Endothelial cell of umbilical vein (primary cell): ENCODE data around the gene WIPF3. TPM values are rescaled to one million over a fixed set of nuclear protein-coding genes. Genes with fewer than 3 reads are reported as not detected.

Source experiments
- BruUV-seq: library from RNA; stranded (reverse); fragments of 400-500 nt; replicated peaks from 2 replicates; lab custom pipeline; 2021; lab: Mats Ljungman, UMichigan
- CTCF ChIA-PET: fragments of 300-600, 350-600 bp; sonication (Branson Sonifier 250); formaldehyde crosslinking; loops from one replicate; lab custom pipeline; 2021; ENCODE audit warnings: antibody characterized with exemption, inconsistent platforms; lab: Charles Lee
- POLR2A ChIA-PET: fragments of 300-600, 350-600 bp; sonication (Branson Sonifier 250); formaldehyde crosslinking; loops from one replicate; lab custom pipeline; 2021; ENCODE audit warnings: antibody characterized with exemption, inconsistent platforms; lab: Charles Lee
- DNase-seq: peaks from one replicate; pipeline ENCODE4 v3.0.0-alpha.2; 2011; ENCODE audit warnings: low read depth, low spot score
- FAIRE-seq: peaks from 2 replicates; lab custom pipeline; 2011; peaks lifted over from hg19 to GRCh38; lab: Jason Lieb, UNC
- H2AFZ ChIP-seq: 2 replicates; pipeline ENCODE4 v1.6.0; 2012; ENCODE audit warnings: low read depth, low read length, control low read depth, inconsistent platforms
- H3K27ac ChIP-seq: 2 replicates; pipeline ENCODE4 v1.5.1; 2011; ENCODE audit warnings: low read depth, mild to moderate bottlenecking, control low read depth, low read length, moderate library complexity; ENCODE audit not compliant: insufficient read depth
- H3K27me3 ChIP-seq, 2 experiments: 2 replicates each; pipeline versions ENCODE4 v1.6.0 to v1.6.1; 2011; ENCODE audit warnings: low read length in 2 of 2, mixed read lengths in 1 of 2; ENCODE audit not compliant: control insufficient read depth in 2 of 2, insufficient read depth in 2 of 2
- H3K36me3 ChIP-seq, 2 experiments: 2 replicates in 1 of 2; 3 replicates in 1 of 2; pipeline ENCODE4 v1.5.1; 2011; ENCODE audit warnings: low read length in 2 of 2, mild to moderate bottlenecking in 1 of 2, moderate library complexity in 1 of 2; ENCODE audit not compliant: control insufficient read depth in 2 of 2, insufficient read depth in 2 of 2; ENCODE audit errors: extremely low read depth in 1 of 2
- H3K4me1 ChIP-seq: 3 replicates; pipeline ENCODE4 v1.5.1; 2011; ENCODE audit warnings: mild to moderate bottlenecking, low read length; ENCODE audit not compliant: control insufficient read depth, insufficient read depth; ENCODE audit errors: extremely low read depth
- H3K4me2 ChIP-seq: 2 replicates; pipeline ENCODE4 v1.6.1; 2011; ENCODE audit warnings: low read length, control low read depth, mixed read lengths; ENCODE audit not compliant: insufficient read depth
- H3K4me3 ChIP-seq, 3 experiments: fragments of 200-600 bp in 1 of 3; sonication (generic), shearing (Covaris generic) in 1 of 3; replicated peaks in 1 of 3; 2 replicates each; pipeline ENCODE4 v1.5.1; 2011 to 2016; ENCODE audit warnings: control low read depth in 3 of 3, low read length in 3 of 3, mild to moderate bottlenecking in 2 of 3, inconsistent platforms in 1 of 3, low read depth in 1 of 3, moderate library complexity in 1 of 3; ENCODE audit not compliant: insufficient read depth in 1 of 3
- H3K79me2 ChIP-seq: 2 replicates; pipeline ENCODE4 v1.6.0; 2012; ENCODE audit warnings: low read length, inconsistent platforms; ENCODE audit not compliant: control insufficient read depth, insufficient read depth
- H3K9ac ChIP-seq: replicated peaks from 2 replicates; pipeline ENCODE3; 2011; ENCODE audit warnings: low read length, control low read depth; ENCODE audit not compliant: insufficient read depth; ENCODE audit errors: extremely low read depth
- H3K9me1 ChIP-seq: replicated peaks from 3 replicates; pipeline ENCODE4 v1.6.0; 2011; ENCODE audit warnings: mild to moderate bottlenecking, low read length; ENCODE audit not compliant: control insufficient read depth, insufficient read depth; ENCODE audit errors: extremely low read depth
- H3K9me3 ChIP-seq: replicated peaks from 2 replicates; pipeline ENCODE4 v1.5.1; 2012; ENCODE audit warnings: low read length, inconsistent platforms; ENCODE audit not compliant: control insufficient read depth, insufficient read depth
- H4K20me1 ChIP-seq: replicated peaks from 2 replicates; pipeline ENCODE3; 2011; ENCODE audit warnings: mild to moderate bottlenecking, low read length; ENCODE audit not compliant: control insufficient read depth, insufficient read depth; ENCODE audit errors: extremely low read depth
- CTCF ChIP-seq, 2 donors: IDR thresholded peaks; 1 replicate in 1 of 2; 2 replicates in 1 of 2; pipeline ENCODE4 v1.5.1; 2011; ENCODE audit warnings: low read length in 2 of 2, mild to moderate bottlenecking in 2 of 2, moderate library complexity in 2 of 2, control low read depth in 1 of 2, inconsistent platforms in 1 of 2, low read depth in 1 of 2; ENCODE audit not compliant: insufficient read depth in 1 of 2; ENCODE audit errors: extremely low read depth in 1 of 2
- EZH2 ChIP-seq: IDR thresholded peaks from 2 replicates; pipeline ENCODE4 v1.6.1; 2012; ENCODE audit warnings: borderline replicate concordance, low read depth, mild to moderate bottlenecking, moderate library complexity, low read length, inconsistent platforms; ENCODE audit not compliant: severe bottlenecking
- FOS ChIP-seq: IDR thresholded peaks from 2 replicates; pipeline ENCODE4 v1.6.1; 2011; ENCODE audit warnings: mild to moderate bottlenecking, low read length, moderate library complexity, borderline replicate concordance; ENCODE audit not compliant: insufficient read depth
- GATA2 ChIP-seq: IDR thresholded peaks from 2 replicates; pipeline ENCODE4 v1.7.0; 2011; ENCODE audit warnings: low read depth, mild to moderate bottlenecking, moderate library complexity, mixed read lengths, low read length; ENCODE audit not compliant: insufficient read length, insufficient read depth
- JUN ChIP-seq: IDR thresholded peaks from 2 replicates; pipeline ENCODE4 v1.6.1; 2011; ENCODE audit warnings: borderline replicate concordance, low read depth; ENCODE audit not compliant: insufficient read length, insufficient read depth
- MAX ChIP-seq: IDR thresholded peaks from 2 replicates; pipeline ENCODE4 v1.6.1; 2011; ENCODE audit not compliant: insufficient read depth, insufficient read length
- MYC ChIP-seq: IDR thresholded peaks from one replicate; pipeline ENCODE4 v1.6.1; 2011; ENCODE audit warnings: mild to moderate bottlenecking, low read depth, low read length
- POLR2A ChIP-seq: IDR thresholded peaks from 2 replicates; pipeline ENCODE4 v1.6.1; 2012; ENCODE audit warnings: low read depth, mild to moderate bottlenecking, control low read depth, low read length
- POLR2AphosphoS5 ChIP-seq: IDR thresholded peaks from 2 replicates; pipeline ENCODE4 v1.6.1; 2012; ENCODE audit warnings: low read depth, mild to moderate bottlenecking, control low read depth, low read length, moderate library complexity; ENCODE audit not compliant: insufficient read depth
- dilution Hi-C: fragments of 300-500 bp; cut with MboI; formaldehyde crosslinking; loops from one replicate; pipeline ENCODE4 v1.15.0; 2019; ENCODE audit warnings: low sequenced_read_pairs; ENCODE audit not compliant: extremely low pct_ligation_motif_present
- intact Hi-C: fragments of 100-400 bp; cut with micrococcal nuclease; formaldehyde crosslinking; loops from one replicate; pipeline ENCODE4 v1.10.0; 2022
- polyA plus RNA-seq, 4 experiments: library from polyadenylated mRNA; depleted of rRNA in 3 of 4; stranded (reverse) in 3 of 4; unstranded in 1 of 4; fragments of >200 nt; gene quantifications; 2 replicates each; pipeline versions ENCODE4 v1.2.1 to v1.2.3, GENCODE V29; 2011 to 2012; ENCODE audit warnings: missing spikeins in 1 of 4
- total RNA-seq: library from RNA; stranded (reverse); gene quantifications from 2 replicates; pipeline ENCODE4 v1.2.3, GENCODE V29; 2021

The WIPF3 gene
- total and polyA plus RNA-seq, 2 donors (not counting 3 experiments of a cell fraction or from before 2014, with no cell fraction given) = 0.01 to 0.35 TPM

GRCh38 chr7:29852457-29852856 lies 46.1 kb downstream of the WIPF3 start:
- CTCF ChIA-PET = interaction anchor here (1.2 to 2.0 kb wide), 2 partner anchors 10 to 26 kb away, joined by 4 to 8 read pairs; no protein-coding TSS in a partner anchor
- FAIRE-seq = no peak

More at GRCh38 chr7:29852457-29852856, 46.1 kb downstream of the WIPF3 start:
- POLR2A ChIA-PET = no interaction called here
- H3K4me2 ChIP-seq = no peak overlapping the region
- TF ChIP-seq MAX (no peak), MYC (no peak), POLR2AphosphoS5 (no peak), FOS (no peak), EZH2 (no peak), GATA2 (no peak), CTCF (IDR thresholded peaks at IDR 0.05; ENCODE audit: extremely low read depth in 1 of 2, insufficient read depth in 1 of 2, low read depth in 1 of 2, low read length in 2 of 2) (no peak), JUN (no peak), POLR2A (no peak)
- intact Hi-C loops (no loop called here), dilution Hi-C loops (no loop called here)
- H3K36me3 ChIP-seq = no peaks in the 10 kb centered on the region
- no peak overlapping the region for H3K4me3 ChIP-seq
- no peak overlapping the region for H2AFZ ChIP-seq
- H3K9me3 ChIP-seq = no peaks in the 10 kb centered on the region
- no peaks in the 10 kb centered on the region for H3K9me1 ChIP-seq
- no peak overlapping the region for H3K9ac ChIP-seq
- H3K4me1 ChIP-seq = no peaks in the 10 kb centered on the region
- no peak overlapping the region for H3K27ac ChIP-seq
- no peak for DNase-seq
- no TSS peak for BruUV-seq
- no peaks in the 10 kb centered on the region for H4K20me1 ChIP-seq
- H3K79me2 ChIP-seq = no peaks in the 10 kb centered on the region
- peaks cover 8 to 11% of the 10 kb centered on the region in 2 experiments for H3K27me3 ChIP-seq
